Activated CD4-positive, alpha-beta memory T cell treated with anti-CD3 and anti-CD28 coated beads for 36 hours (primary cell): Measurements from ENCODE around the gene NRBF2. TPM values are rescaled to one million over a fixed set of nuclear protein-coding genes. Genes with fewer than 3 reads are reported as not detected.

Experiments used
- CTCF ChIA-PET: fragments of 350-600 bp; sonication (Branson Sonifier 250); formaldehyde crosslinking; loops from one replicate; lab custom pipeline; 2021; ENCODE audit warnings: antibody characterized with exemption, inconsistent platforms; lab: Charles Lee
- POLR2A ChIA-PET: fragments of 350-600 bp; sonication (Branson Sonifier 250); formaldehyde crosslinking; loops from one replicate; lab custom pipeline; 2021; ENCODE audit warnings: antibody characterized with exemption; lab: Charles Lee
- DNase-seq: peaks from one replicate; pipeline ENCODE4 v3.0.0-alpha.2; 2020
- H3K27ac Mint-ChIP-seq: one replicate; pipeline ENCODE4 v1.8.0; 2021; ENCODE audit warnings: mixed read lengths
- H3K27me3 Mint-ChIP-seq: one replicate; pipeline ENCODE4 v1.8.0; 2021; ENCODE audit warnings: mixed read lengths
- H3K36me3 Mint-ChIP-seq: one replicate; pipeline ENCODE4 v1.8.0; 2021; ENCODE audit warnings: mixed read lengths
- H3K4me1 Mint-ChIP-seq: one replicate; pipeline ENCODE4 v1.8.0; 2021; ENCODE audit warnings: low read depth, mixed read lengths
- H3K4me3 Mint-ChIP-seq: one replicate; pipeline ENCODE4 v1.8.0; 2021; ENCODE audit warnings: mild to moderate bottlenecking, mixed read lengths
- H3K9me3 Mint-ChIP-seq: one replicate; pipeline ENCODE4 v1.8.0; 2021; ENCODE audit warnings: mixed read lengths
- intact Hi-C: fragments of 100-400 bp; cut with micrococcal nuclease; formaldehyde crosslinking; loops from one replicate; pipeline ENCODE4 v1.15.1; 2023
- total RNA-seq, 2 experiments: library from RNA; stranded (reverse); gene quantifications; one replicate each; pipeline ENCODE4 v1.2.3, GENCODE V29; 2021

NRBF2 gene
- total RNA-seq, 2 experiments from 2014 or later: 21.3 to 21.7 TPM

DNA sequence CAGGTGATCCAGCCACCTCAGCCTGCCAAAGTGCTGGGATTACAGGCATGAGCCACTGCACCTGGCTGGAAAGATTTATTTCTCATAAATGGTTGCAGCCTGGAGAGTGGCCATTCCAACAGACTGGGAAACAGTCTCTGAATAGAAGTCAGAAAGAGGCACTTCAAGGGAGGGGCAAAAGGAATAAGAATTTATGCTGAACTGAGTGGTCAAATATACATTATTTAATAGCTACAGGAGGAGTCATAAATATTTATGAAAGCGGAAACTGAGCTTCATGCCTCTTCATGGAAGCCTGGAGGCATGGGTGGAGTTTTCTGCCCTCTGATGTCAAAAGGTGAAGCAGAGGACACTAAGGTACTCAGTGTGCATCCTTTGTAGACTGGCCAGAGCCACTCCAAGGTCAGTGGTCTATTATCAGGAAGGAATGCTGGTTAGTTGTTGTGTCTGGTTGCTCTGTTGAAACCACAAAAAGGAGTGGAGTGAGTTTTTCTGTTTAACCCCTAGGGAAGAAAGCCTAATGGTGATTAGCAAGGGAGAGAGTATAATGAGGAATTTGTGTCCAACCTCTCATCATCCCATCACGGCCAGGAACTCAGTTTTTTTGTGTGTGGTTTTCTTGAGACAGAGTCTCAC lies 9.3 kb upstream of the NRBF2 start:
- Mint-ChIP-seq H3K4me1 (no peaks in the 10 kb centered on the region), H3K9me3 (no peaks in the 10 kb centered on the region), H3K36me3 (no peaks in the 10 kb centered on the region), H3K4me3 (no peak overlapping the region), H3K27me3 (peaks cover 4% of the 10 kb centered on the region), H3K27ac (no peak overlapping the region)
- ChIA-PET POLR2A (no interaction called here), CTCF (no interaction called here)
- DNase-seq: no peak
- intact Hi-C loops: no loop called here

DNA sequence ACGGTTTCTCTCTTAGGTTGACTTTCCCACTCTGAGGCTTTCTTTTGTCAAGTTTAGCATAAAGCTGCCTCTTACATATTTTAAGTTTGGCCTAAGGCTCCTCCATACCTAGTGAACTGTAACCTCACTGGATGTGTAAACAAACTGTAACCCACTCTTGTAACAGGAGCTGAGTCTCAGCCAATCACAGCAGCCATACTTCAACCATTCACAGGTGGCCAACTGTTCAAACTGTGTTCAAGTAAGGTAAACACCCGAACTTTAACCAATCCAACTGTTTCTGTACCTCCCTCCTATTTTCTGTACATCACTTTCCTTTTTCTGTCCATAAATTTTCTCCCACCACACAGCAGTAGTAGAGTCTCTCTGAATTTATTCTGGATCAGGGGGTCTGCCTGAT lies 7.7 kb upstream of the NRBF2 start:
- Mint-ChIP-seq H3K4me1 (no peaks in the 10 kb centered on the region), H3K36me3 (no peaks in the 10 kb centered on the region), H3K4me3 (no peak overlapping the region), H3K27me3 (peaks cover 6% of the 10 kb centered on the region), H3K9me3 (no peaks in the 10 kb centered on the region), H3K27ac (no peak overlapping the region)
- CTCF ChIA-PET: no interaction called here
- no peak for DNase-seq
- intact Hi-C loops: no loop called here
- POLR2A ChIA-PET: no interaction called here

DNA sequence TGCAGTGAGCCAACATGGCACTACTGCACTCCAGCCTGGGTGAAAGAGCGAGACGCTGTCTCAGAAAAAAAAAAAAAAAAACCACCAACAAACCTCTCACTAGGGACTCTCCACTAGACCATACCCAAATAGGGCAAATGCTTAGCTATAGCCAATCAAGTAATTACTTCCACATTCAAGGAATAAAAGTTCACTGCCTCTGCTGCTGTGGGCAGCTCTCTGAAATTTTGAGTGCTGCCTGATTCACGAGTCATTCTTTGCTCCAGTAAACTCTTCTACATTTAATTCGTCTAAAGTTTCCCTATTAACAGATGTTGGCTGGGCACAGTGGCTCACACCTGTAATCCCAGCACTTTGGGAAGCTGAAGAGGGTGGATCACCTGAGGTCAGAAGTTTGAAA lies 4.7 kb upstream of the NRBF2 start:
- intact Hi-C loops: no loop called here
- Mint-ChIP-seq H3K4me3 (no peak overlapping the region), H3K9me3 (peaks cover 9% of the 10 kb centered on the region), H3K27ac (no peak overlapping the region), H3K4me1 (peaks cover 6% of the 10 kb centered on the region), H3K27me3 (peaks cover 6% of the 10 kb centered on the region), H3K36me3 (no peaks in the 10 kb centered on the region)
- DNase-seq: no peak
- ChIA-PET POLR2A (no interaction called here), CTCF (no interaction called here)

DNA sequence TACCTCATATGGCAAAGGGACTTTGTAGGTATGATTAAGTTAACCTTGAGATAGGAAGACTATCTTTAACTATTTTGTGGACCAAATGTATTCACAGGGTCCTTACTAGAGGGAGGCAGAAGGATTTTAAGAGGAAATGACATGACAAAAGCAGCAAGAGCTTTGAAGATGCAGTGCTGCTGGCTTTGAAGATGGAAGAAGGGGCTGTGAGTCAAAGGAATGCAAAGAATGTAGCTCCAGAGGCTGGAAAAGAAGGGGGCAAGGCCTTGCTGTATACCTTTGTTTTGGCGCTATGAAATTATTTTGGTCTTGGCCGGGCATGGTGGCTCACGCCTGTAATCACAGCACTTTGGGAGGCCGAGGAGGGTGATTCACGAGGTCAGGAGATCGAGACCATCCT lies 3.2 kb upstream of the NRBF2 start:
- Mint-ChIP-seq H3K4me3 (no peak overlapping the region), H3K9me3 (peaks cover 9% of the 10 kb centered on the region), H3K4me1 (peaks cover 14% of the 10 kb centered on the region), H3K36me3 (peaks cover 1% of the 10 kb centered on the region), H3K27ac (no peak overlapping the region), H3K27me3 (peaks cover 6% of the 10 kb centered on the region)
- intact Hi-C loops: loop anchor here (5.0 kb wide), 3 partner anchors 398 to 1228 kb away; partner anchors contain the start of gene ARID5B
- CTCF ChIA-PET: interaction anchor here (1.2 kb wide), 1 partner anchor 27 kb away, joined by 3 read pairs; no protein-coding TSS in a partner anchor
- DNase-seq: no peak
- POLR2A ChIA-PET: no interaction called here

DNA sequence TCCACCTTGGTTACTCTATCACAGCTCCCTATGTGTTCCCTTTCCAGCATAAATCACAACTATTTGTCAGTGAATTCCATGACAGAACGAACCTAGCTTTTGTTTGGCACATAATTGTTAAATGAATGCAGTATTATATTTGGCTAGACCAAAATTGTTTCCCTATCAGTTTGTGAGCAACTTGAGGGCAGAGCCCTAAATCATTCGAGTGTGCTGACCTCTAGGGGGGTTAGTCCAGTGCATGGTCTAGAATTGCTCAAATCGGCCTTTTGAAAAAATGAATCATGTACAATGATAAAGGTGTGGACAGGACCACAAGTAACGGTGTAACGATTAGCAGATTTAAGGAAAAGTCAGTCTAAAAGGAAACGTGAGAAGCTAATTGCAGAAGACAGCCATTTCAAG lies 475 bp upstream of the NRBF2 start:
- Mint-ChIP-seq H3K27ac (peak overlapping the region; percentile 91), H3K27me3 (peaks cover 3% of the 10 kb centered on the region), H3K4me3 (peak overlapping the region; percentile 89), H3K36me3 (peaks cover 6% of the 10 kb centered on the region), H3K4me1 (peaks cover 32% of the 10 kb centered on the region), H3K9me3 (peaks cover 9% of the 10 kb centered on the region)
- intact Hi-C loops: loop anchor here (1.0 to 5.0 kb wide), 11 partner anchors 28 to 1230 kb away; partner anchors contain the start of genes ARID5B and EGR2
- DNase-seq: no peak
- ChIA-PET CTCF (interaction anchor here (0.7 to 2.7 kb wide), 10 partner anchors 9 to 588 kb away, joined by 3 to 12 read pairs (median 4); no protein-coding TSS in a partner anchor), POLR2A (interaction anchor here (1.0 kb wide), 4 partner anchors 28 to 316 kb away, joined by 3 to 4 read pairs (median 3); partner anchors contain the start of gene EGR2)

DNA sequence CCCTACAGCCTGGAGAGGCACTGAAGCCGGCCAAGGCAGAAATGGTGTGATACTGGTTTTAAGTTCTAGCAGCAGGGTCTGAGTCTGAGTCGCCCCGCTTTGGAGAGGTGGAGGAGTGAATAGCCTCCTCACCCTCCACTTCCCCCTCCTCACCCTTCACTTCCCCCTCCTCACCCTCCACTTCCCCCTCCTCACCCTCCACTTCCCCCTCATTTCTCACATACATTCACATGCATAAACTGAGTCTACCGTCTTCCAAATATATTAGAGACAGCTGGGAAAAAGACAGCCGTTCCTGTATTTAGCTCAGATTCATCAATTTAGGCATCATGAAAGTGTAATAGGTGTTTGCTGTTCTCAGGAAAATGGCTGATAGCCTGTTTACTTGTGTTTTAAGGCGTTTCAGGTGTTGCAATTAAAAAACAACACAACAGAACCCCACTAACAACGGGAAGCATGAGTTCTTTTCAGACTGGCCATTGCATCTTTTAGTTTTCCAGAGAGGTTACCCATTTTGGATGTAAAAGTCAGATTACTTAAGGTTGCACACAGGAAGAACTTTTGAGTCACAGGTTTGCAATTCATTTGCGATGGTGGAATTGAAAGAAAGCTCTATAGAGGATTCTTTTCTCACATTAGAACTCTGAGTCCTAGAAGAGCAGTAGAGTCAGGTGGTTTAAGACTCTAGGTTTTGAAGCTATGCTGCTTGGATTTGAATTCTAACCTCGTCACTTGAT lies 861 bp downstream of the NRBF2 start:
- POLR2A ChIA-PET: interaction anchor here (0.6 to 1.6 kb wide), 6 partner anchors 11 to 315 kb away, joined by 3 to 8 read pairs (median 3); no protein-coding TSS in a partner anchor
- CTCF ChIA-PET: interaction anchor here (0.6 to 2.7 kb wide), 15 partner anchors 12 to 587 kb away, joined by 3 to 12 read pairs (median 3); no protein-coding TSS in a partner anchor
- Mint-ChIP-seq H3K9me3 (peaks cover 9% of the 10 kb centered on the region), H3K27me3 (peaks cover 1% of the 10 kb centered on the region), H3K36me3 (peaks cover 7% of the 10 kb centered on the region), H3K4me3 (peak overlapping the region; percentile 89), H3K27ac (peak overlapping the region; percentile 91), H3K4me1 (peaks cover 37% of the 10 kb centered on the region)
- DNase-seq: no peak
- intact Hi-C loops: loop anchor here (1.0 to 5.0 kb wide), 13 partner anchors 24 to 1232 kb away; partner anchors contain the start of genes ARID5B and EGR2

DNA sequence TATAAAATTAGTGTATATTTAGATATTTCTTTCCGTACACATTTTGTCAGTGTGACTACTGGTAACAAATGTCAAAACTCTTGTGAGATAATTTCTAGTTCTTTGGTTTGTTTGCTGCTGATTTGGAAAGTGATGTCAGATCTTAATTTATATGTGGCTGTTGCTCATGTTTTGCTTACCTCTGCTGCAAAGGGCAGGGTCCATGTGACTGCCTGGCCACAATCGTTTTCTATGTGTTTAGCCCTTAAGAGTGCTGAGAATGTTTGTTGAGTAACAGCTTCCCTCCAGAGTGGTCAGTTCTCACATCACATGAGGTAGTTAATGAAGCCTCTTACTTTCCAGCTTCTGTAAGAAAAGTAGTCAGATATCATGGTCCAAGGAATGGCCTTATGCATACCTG lies 4.2 kb downstream of the NRBF2 start:
- H3K4me1 Mint-ChIP-seq: peaks cover 57% of the 10 kb centered on the region
- no peak for DNase-seq
- peaks cover 19% of the 10 kb centered on the region for H3K36me3 Mint-ChIP-seq
- peaks cover 7% of the 10 kb centered on the region for H3K9me3 Mint-ChIP-seq
- no peaks in the 10 kb centered on the region for H3K27me3 Mint-ChIP-seq
- H3K27ac Mint-ChIP-seq: no peak overlapping the region
- intact Hi-C loops: no loop called here
- no peak overlapping the region for H3K4me3 Mint-ChIP-seq
- CTCF ChIA-PET: interaction anchor here (1.0 to 2.6 kb wide), 6 partner anchors 20 to 583 kb away, joined by 3 to 16 read pairs (median 4); no protein-coding TSS in a partner anchor
- POLR2A ChIA-PET: no interaction called here

DNA sequence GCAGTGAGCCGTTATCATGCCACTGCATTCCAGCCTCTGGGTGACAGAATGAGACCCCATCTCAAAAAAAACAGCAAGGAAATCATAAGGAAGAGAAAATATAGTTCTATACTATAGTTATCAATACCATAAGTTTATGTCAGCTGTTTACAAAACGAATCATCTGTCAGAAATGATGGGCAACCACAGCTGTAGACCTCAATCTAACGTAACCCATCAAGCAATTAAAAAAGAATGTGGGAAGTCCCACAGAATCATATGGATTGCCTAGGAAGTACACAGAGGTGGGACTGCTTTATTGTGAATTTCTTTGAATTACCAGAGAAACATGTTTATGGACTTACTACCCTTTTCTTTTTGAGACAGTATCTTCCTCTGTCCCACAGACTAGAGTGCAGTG lies 6.9 kb downstream of the NRBF2 start:
- Mint-ChIP-seq H3K4me3 (no peak overlapping the region), H3K36me3 (peaks cover 17% of the 10 kb centered on the region), H3K4me1 (peaks cover 54% of the 10 kb centered on the region), H3K9me3 (no peaks in the 10 kb centered on the region), H3K27me3 (no peaks in the 10 kb centered on the region), H3K27ac (no peak overlapping the region)
- intact Hi-C loops: no loop called here
- CTCF ChIA-PET: interaction anchor here (0.6 to 1.2 kb wide), 5 partner anchors 13 to 702 kb away, joined by 3 to 8 read pairs (median 3); no protein-coding TSS in a partner anchor
- DNase-seq: no peak
- POLR2A ChIA-PET: no interaction called here

DNA sequence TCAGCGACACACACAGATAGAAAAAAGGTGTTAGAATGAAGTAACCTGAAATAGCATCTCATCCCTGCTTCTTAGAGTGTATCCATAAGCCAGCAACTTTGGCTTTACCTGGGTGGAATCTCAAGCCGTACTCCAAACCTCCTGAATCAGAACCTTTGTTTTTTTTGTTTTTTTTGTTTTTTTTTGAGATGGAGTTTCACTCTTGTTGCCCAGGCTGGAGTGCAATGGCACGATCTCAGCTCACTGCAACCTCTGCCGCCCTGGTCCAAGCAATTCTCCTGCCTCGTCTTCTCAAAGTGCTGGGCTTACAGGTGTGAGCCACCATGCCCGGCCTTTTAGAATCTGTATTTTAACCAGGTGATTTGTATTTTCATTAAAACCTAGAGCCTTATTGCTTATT lies 9.0 kb downstream of the NRBF2 start:
- POLR2A ChIA-PET: no interaction called here
- peaks cover 55% of the 10 kb centered on the region for H3K4me1 Mint-ChIP-seq

DNA sequence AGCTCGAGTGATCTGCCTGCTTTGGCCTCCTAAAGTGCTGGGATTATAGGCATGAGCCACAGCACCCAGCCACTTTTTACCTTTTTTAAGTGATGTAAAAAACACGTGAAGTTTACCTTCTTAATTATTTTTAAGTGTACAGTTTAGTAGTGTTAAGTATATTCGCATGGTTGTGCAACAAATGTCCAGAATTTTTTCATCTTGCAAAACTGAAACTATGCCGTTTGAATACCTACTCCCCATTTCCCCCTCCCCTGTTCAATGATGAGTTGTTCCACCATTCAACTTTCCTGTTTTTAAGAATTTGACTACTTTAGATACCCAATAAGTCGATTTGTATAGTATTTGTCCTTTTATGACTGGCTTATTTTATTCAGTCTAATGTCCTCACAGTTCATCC lies 10.9 kb downstream of the NRBF2 start:
- no peaks in the 10 kb centered on the region for H3K27me3 Mint-ChIP-seq
- peaks cover 31% of the 10 kb centered on the region for H3K36me3 Mint-ChIP-seq
- ChIA-PET POLR2A (interaction anchor here (1.9 kb wide), 1 partner anchor 10 kb away, joined by 8 read pairs; no protein-coding TSS in a partner anchor), CTCF (no interaction called here)
- no peaks in the 10 kb centered on the region for H3K9me3 Mint-ChIP-seq
- peaks cover 56% of the 10 kb centered on the region for H3K4me1 Mint-ChIP-seq
- no peak overlapping the region for H3K27ac Mint-ChIP-seq
- intact Hi-C loops: no loop called here
- no peak overlapping the region for H3K4me3 Mint-ChIP-seq
- DNase-seq: no peak

More for the DNA sequence above, 9.0 kb downstream of the NRBF2 start:
- intact Hi-C loops: no loop called here
- no peaks in the 10 kb centered on the region for H3K9me3 Mint-ChIP-seq
- no peaks in the 10 kb centered on the region for H3K27me3 Mint-ChIP-seq
- CTCF ChIA-PET: interaction anchor here (1.2 to 1.8 kb wide), 2 partner anchors 9 to 16 kb away, joined by 3 to 9 read pairs; partner anchors contain the start of gene NRBF2
- no peak for DNase-seq
- no peak overlapping the region for H3K4me3 Mint-ChIP-seq
- H3K36me3 Mint-ChIP-seq: peaks cover 27% of the 10 kb centered on the region
- H3K27ac Mint-ChIP-seq: no peak overlapping the region

DNA sequence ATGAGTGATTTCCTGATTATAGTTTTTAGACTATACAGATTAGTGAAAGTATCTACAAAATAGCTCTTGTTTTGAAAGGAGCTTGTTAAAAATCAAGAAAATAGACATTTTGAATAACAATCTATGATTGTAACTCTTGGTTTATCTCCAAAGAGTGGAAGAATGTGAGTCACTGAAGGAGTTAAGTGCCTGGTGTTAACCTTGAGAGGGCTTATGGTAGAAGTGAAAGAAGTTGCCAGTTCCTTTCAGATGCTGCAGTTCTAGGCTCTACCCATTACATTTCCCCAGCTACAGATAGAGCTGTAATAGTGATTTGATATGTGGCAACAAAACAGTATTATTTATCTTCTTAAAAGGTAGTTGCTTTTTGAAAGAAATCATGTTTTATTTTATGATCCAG lies 12.7 kb downstream of the NRBF2 start:
- DNase-seq: no peak
- POLR2A ChIA-PET: interaction anchor here (1.9 kb wide), 1 partner anchor 12 kb away, joined by 8 read pairs; no protein-coding TSS in a partner anchor
- CTCF ChIA-PET: interaction anchor here (0.9 to 2.9 kb wide), 7 partner anchors 12 to 575 kb away, joined by 3 to 33 read pairs (median 8); partner anchors contain the start of gene NRBF2
- Mint-ChIP-seq H3K4me3 (no peak overlapping the region), H3K36me3 (peaks cover 25% of the 10 kb centered on the region), H3K27me3 (no peaks in the 10 kb centered on the region), H3K4me1 (peaks cover 44% of the 10 kb centered on the region), H3K27ac (peak overlapping the region; percentile 38), H3K9me3 (no peaks in the 10 kb centered on the region)
- intact Hi-C loops: no loop called here

DNA sequence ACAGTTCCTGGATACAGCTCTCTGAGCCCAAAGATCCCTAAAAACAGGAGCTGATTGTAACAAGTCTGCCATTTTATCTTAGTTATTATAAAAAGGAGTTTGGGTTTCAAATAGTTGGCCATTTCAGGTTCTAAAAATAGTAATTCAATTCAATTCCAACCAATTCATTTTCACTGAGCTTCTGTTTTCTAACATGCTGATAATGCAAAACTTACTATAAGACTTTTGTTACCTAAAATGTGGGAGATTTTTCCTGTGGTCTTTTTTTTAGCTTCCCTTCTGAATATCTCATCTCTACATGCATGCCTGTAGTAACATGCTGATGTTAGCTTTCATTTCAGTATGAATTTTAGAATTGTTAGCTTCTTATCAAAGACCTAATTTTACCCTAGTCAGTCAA lies 13.4 kb downstream of the NRBF2 start:
- ChIA-PET CTCF (interaction anchor here (1.1 to 2.9 kb wide), 5 partner anchors 12 to 574 kb away, joined by 4 to 33 read pairs (median 12); partner anchors contain the start of gene NRBF2), POLR2A (no interaction called here)
- no peak overlapping the region for H3K4me3 Mint-ChIP-seq
- peaks cover 42% of the 10 kb centered on the region for H3K4me1 Mint-ChIP-seq
- no peak overlapping the region for H3K27ac Mint-ChIP-seq
- no peaks in the 10 kb centered on the region for H3K9me3 Mint-ChIP-seq
- H3K27me3 Mint-ChIP-seq: no peaks in the 10 kb centered on the region
- intact Hi-C loops: no loop called here
- no peak for DNase-seq
- H3K36me3 Mint-ChIP-seq: peaks cover 26% of the 10 kb centered on the region
